Common myeloid progenitor, CD34-positive (primary cell): ENCODE data around the gene NCF4.
A peak's percentile ranks its signal among the peaks of the same experiment; 100 is the strongest.

ENCODE experiments used
- CTCF ChIA-PET: fragments of 350-600 bp; sonication (Branson Sonifier 250); formaldehyde crosslinking; loops from one replicate; lab custom pipeline; 2021; ENCODE audit warnings: antibody characterized with exemption; lab: Charles Lee
- POLR2A ChIA-PET: fragments of 350-600 bp; sonication (Branson Sonifier 250); formaldehyde crosslinking; loops from one replicate; lab custom pipeline; 2021; ENCODE audit warnings: antibody characterized with exemption; lab: Charles Lee
- DNase-seq, 3 donors: peaks; one replicate each; pipeline versions ENCODE4 v3.0.0 to v3.0.0-alpha.2; 2013
- H3K27ac ChIP-seq, 2 experiments: 1 replicate in 1 of 2; 2 replicates in 1 of 2; pipeline ENCODE4 v1.7.0; 2013; ENCODE audit warnings: inconsistent platforms in 2 of 2, low read length in 2 of 2, mild to moderate bottlenecking in 2 of 2, low read depth in 1 of 2, moderate library complexity in 1 of 2; ENCODE audit not compliant: severe bottlenecking in 2 of 2, insufficient read depth in 1 of 2, poor library complexity in 1 of 2
- H3K27me3 ChIP-seq, 5 experiments: replicated peaks in 2 of 5; 1 replicate in 3 of 5; 2 replicates in 2 of 5; pipeline versions ENCODE4 v1.6.1 to v1.7.0; 2013; ENCODE audit warnings: low read length in 4 of 5, mild to moderate bottlenecking in 2 of 5, moderate library complexity in 2 of 5, inconsistent platforms in 1 of 5; ENCODE audit not compliant: insufficient read depth in 5 of 5, control insufficient read depth in 4 of 5
- H3K36me3 ChIP-seq, 4 experiments: 1 replicate in 2 of 4; 2 replicates in 2 of 4; pipeline versions ENCODE4 v1.6.1 to v1.7.0; 2013; ENCODE audit warnings: low read length in 3 of 4, control low read depth in 1 of 4, mild to moderate bottlenecking in 1 of 4; ENCODE audit not compliant: control insufficient read depth in 4 of 4, insufficient read depth in 4 of 4
- H3K4me1 ChIP-seq, 4 experiments: 1 replicate in 3 of 4; 2 replicates in 1 of 4; pipeline versions ENCODE4 v1.6.1 to v1.7.1; 2013; ENCODE audit warnings: low read length in 3 of 4, mild to moderate bottlenecking in 3 of 4, control low read depth in 1 of 4, inconsistent platforms in 1 of 4, moderate library complexity in 1 of 4; ENCODE audit not compliant: control insufficient read depth in 4 of 4, insufficient read depth in 4 of 4; ENCODE audit errors: control extremely low read depth in 1 of 4
- H3K4me3 ChIP-seq, 7 experiments: 1 replicate in 4 of 7; 2 replicates in 3 of 7; pipeline versions ENCODE4 v1.5.1 to v1.7.0; 2013; ENCODE audit warnings: mild to moderate bottlenecking in 7 of 7, low read length in 6 of 7, moderate library complexity in 6 of 7, inconsistent platforms in 2 of 7, low read depth in 2 of 7, control low read depth in 1 of 7; ENCODE audit not compliant: insufficient read depth in 4 of 7, control insufficient read depth in 1 of 7; ENCODE audit errors: extremely low read depth in 1 of 7
- H3K9me3 ChIP-seq, 5 experiments: 1 replicate in 4 of 5; 2 replicates in 1 of 5; pipeline versions ENCODE4 v1.6.1 to v1.7.1; 2013; ENCODE audit warnings: low read length in 4 of 5, mild to moderate bottlenecking in 2 of 5, inconsistent platforms in 1 of 5, low read depth in 1 of 5, moderate library complexity in 1 of 5; ENCODE audit not compliant: control insufficient read depth in 4 of 5, insufficient read depth in 2 of 5; ENCODE audit errors: control extremely low read depth in 1 of 5
- WGBS: methylation state at CpG from one replicate; pipeline ENCODE4 v1.1.5; 2013; ENCODE audit not compliant: insufficient coverage; 5-methylcytosine and 5-hydroxymethylcytosine counted together

The NCF4 gene

DNA sequence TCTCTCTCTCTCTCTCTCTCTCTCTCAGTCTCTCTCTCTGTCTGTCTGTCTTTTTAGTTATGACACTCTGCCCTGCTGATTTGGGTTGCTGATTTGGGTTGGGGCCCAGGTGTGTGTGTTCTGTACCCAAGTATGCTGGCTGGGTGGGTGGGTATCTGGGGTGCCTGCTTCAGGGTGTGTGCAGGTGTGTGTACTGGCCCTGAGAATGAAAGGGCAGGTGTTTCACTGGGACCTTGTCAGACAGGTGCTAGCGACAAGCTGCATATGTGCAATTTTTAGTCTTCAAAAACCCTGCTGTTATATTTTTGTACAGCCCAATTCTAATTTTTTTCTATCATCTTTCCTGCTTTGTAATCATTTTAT lies 53.6 kb downstream of the NCF4 start:
- CTCF ChIA-PET, result interaction anchor here (1.3 kb wide), 1 partner anchor 59 kb away, joined by 5 read pairs; no protein-coding TSS in a partner anchor
- POLR2A ChIA-PET, result no interaction called here

DNA sequence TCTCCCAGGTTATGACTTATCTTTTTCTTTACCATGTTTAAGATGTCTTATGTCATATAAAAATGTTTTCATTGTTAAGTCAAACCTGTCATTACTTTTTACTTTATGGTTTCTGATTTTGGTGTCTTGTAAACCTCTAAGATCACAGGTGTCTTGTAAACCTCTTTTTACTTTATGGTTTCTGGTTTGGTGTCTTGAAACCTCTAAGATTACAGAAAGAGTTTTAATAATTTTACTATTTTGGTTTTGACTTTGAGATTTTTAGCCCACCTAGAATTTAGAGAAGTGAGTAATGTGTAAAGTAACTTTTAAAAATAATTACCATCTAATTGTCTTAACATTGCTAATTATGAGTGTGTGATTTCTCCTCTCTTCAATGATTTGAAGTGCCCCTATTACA lies 55.2 kb downstream of the NCF4 start:
- H3K4me3 ChIP-seq, result peak overlapping the region in 3 of 7 experiments; percentile 35 to 48 (median 47)
- no peak for DNase-seq
- H3K9me3 ChIP-seq, result peaks cover 0 to 4% (median 0%) of the 10 kb centered on the region in 5 experiments
- H3K4me1 ChIP-seq, result peaks cover 2 to 30% (median 19%) of the 10 kb centered on the region in 4 experiments
- ChIA-PET CTCF (no interaction called here), POLR2A (no interaction called here)
- H3K36me3 ChIP-seq, result peaks cover 0 to 11% (median 8%) of the 10 kb centered on the region in 4 experiments
- H3K27me3 ChIP-seq, result no peaks in the 10 kb centered on the region
- H3K27ac ChIP-seq, result peak overlapping the region in 1 of 2 experiments; percentile 61

More for the DNA sequence above, 53.6 kb downstream of the NCF4 start:
- peaks cover 0 to 7% (median 1%) of the 10 kb centered on the region in 4 experiments for H3K36me3 ChIP-seq
- no peaks in the 10 kb centered on the region for H3K27me3 ChIP-seq
- no CpG with 5 or more reads among the region's 1 CpG for WGBS
- peaks cover 0 to 4% (median 0%) of the 10 kb centered on the region in 5 experiments for H3K9me3 ChIP-seq
- no peak for DNase-seq
- H3K27ac ChIP-seq, result peak overlapping the region; percentile 73 to 93
- peaks cover 2 to 22% (median 16%) of the 10 kb centered on the region in 4 experiments for H3K4me1 ChIP-seq
- peak overlapping the region; percentile 39 to 79 (median 70) for H3K4me3 ChIP-seq

DNA sequence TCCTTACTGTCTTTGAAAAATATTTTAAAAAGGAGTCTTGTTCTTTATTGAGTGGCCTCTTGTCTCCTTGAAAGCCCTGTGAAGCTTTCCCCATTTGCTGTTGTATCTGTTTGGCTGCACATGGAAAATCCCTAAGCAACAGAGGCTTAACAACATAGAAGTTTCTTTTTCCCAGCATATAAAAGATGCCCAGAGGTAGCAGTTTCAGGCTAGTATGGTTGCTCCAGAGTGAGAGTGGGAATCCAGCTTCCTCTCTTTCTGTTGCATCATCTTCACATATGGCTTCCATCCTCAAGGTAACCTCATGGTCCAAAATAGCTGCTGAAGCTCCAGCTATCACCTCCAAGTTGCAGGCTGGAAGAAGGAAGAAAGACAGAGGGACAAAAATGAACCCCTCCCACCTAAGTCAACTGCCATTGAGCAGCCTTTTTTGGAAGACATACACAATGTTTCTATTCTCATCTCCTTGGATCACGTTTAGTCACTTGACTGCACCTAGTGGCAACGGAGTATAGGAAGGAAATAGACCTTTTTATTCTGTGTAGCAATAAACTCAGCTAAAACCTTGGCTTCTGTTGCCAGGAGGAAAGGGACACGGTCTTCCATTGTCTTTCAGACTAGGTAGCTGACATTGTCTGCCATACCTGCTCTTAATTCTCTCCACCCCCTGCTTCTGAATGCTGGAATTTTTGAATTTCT lies 57.9 kb downstream of the NCF4 start:
- Histone ChIP-seq H3K27ac (no peak overlapping the region), H3K4me3 (no peak overlapping the region), H3K4me1 (peaks cover 0 to 45% (median 27%) of the 10 kb centered on the region in 4 experiments), H3K36me3 (peaks cover 0 to 26% (median 17%) of the 10 kb centered on the region in 4 experiments), H3K27me3 (no peaks in the 10 kb centered on the region), H3K9me3 (peaks cover 0 to 4% (median 0%) of the 10 kb centered on the region in 5 experiments)
- POLR2A ChIA-PET, result no interaction called here
- no peak for DNase-seq
- CTCF ChIA-PET, result interaction anchor here (0.6 to 1.4 kb wide), 2 partner anchors 45 to 58 kb away, joined by 3 to 4 read pairs; no protein-coding TSS in a partner anchor
- WGBS, result 96% methylated on average over 3 of the region's 3 CpGs

DNA sequence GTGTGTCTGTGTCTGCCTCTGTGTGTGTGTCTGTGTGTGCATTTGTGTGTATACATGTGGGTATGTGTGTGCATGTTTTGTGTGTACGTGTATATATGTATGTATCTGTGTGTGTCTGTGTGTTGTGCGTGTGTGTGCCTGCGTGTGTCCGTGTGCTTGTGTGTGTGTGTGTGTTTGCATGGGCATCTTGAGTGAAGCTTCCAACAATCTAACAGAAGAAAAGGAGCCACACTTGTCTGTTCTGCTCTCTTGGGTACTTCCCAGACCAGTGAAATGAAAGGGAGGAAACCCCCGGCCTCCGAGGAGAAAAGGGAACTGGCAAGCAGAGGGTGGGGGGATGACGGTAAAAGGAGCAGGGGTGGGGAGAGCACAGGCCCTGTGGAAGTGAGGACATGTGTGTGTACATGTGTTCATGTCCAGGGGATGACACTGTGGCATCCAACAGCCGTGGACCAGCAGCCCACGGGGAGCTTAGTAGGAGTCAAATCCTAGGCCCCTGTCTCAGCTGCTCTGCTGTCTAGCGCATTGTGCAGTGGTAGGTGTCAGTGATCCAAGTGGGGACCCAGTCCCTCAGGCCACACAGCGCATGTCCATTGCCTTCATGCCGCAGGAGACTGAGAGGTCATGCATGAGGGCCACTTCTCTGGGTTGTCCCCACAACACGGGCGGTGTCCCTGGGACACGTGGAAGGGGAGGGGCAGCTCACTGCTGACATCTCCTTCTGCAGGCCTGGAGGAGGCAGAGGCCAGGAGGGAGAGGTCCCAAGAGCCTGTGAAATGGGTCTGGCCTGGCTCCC lies 60.7 kb downstream of the NCF4 start:
- Histone ChIP-seq H3K36me3 (peaks cover 0 to 50% (median 32%) of the 10 kb centered on the region in 4 experiments), H3K4me1 (peaks cover 0 to 41% (median 18%) of the 10 kb centered on the region in 4 experiments), H3K27me3 (no peaks in the 10 kb centered on the region), H3K9me3 (peaks cover 0 to 4% (median 0%) of the 10 kb centered on the region in 5 experiments), H3K27ac (peak overlapping the region; percentile 9 to 56), H3K4me3 (peak overlapping the region in 1 of 7 experiments; percentile 47)
- ChIA-PET POLR2A (no interaction called here), CTCF (interaction anchor here (0.9 to 1.3 kb wide), 2 partner anchors 24 to 49 kb away, joined by 3 to 4 read pairs; no protein-coding TSS in a partner anchor)
- DNase-seq, result peak; percentile 60 to 93 (median 92)
- 51% methylated on average over 13 of the region's 15 CpGs for WGBS

DNA sequence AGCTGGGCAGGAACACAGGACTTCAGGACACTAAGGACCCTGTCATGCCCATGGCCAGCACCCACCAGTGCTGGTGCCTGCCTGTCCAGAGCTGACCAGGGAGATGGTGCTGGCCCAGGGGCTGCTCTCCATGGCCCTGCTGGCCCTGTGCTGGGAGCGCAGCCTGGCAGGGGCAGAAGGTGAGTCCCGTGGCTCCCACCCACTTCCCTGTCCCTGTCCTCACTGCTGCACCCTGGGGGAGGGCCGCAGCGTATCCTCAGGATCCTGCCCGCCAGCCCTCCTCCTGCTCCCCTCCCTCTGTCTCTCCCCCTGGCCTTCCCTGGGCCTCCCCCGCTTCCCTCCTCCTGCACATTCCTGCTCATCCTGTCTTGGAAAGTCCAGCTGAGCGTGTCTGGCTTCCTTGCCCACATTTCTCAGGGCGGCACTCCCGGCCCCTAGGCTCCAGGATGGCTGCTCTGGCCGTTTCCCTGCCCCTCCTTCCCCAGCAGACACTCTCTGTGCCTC lies 61.4 kb downstream of the NCF4 start:
- no peak for DNase-seq
- Histone ChIP-seq H3K4me1 (peaks cover 0 to 41% (median 18%) of the 10 kb centered on the region in 4 experiments), H3K27me3 (no peaks in the 10 kb centered on the region), H3K4me3 (no peak overlapping the region), H3K27ac (peak overlapping the region in 1 of 2 experiments; percentile 56), H3K36me3 (peaks cover 0 to 56% (median 37%) of the 10 kb centered on the region in 4 experiments), H3K9me3 (peaks cover 0 to 4% (median 0%) of the 10 kb centered on the region in 5 experiments)
- ChIA-PET POLR2A (no interaction called here), CTCF (interaction anchor here (0.9 to 1.3 kb wide), 2 partner anchors 25 to 50 kb away, joined by 3 to 4 read pairs; no protein-coding TSS in a partner anchor)
- WGBS, result 95% methylated on average over 10 of the region's 10 CpGs

GRCh38 chr22:36922711-36923110 lies 61.9 kb downstream of the NCF4 start:
- no peak for DNase-seq
- no peak overlapping the region for H3K27ac ChIP-seq
- no peaks in the 10 kb centered on the region for H3K27me3 ChIP-seq
- H3K4me1 ChIP-seq, result peaks cover 0 to 41% (median 18%) of the 10 kb centered on the region in 4 experiments
- ChIA-PET POLR2A (no interaction called here), CTCF (no interaction called here)
- 100% methylated on average over 2 of the region's 7 CpGs for WGBS
- H3K4me3 ChIP-seq, result no peak overlapping the region
- H3K9me3 ChIP-seq, result peaks cover 0 to 4% (median 0%) of the 10 kb centered on the region in 5 experiments
- peaks cover 0 to 62% (median 41%) of the 10 kb centered on the region in 4 experiments for H3K36me3 ChIP-seq
